ENCODE data around the gene CIPC.
A peak's percentile ranks its signal among the peaks of the same experiment; 100 is the strongest.

Gene CIPC

GRCh38 chr14:77104393-77104792, 6.3 kb downstream of the CIPC start:
- no peak for DNase-seq

GRCh38 chr14:77105145-77105939, 7.3 kb downstream of the CIPC start:
- DNase-seq, result no peak

- no peak for DNase-seq
Measured at GRCh38 chr14:77106666-77107065, 8.6 kb downstream of the CIPC start.

- no peak for DNase-seq
Measured at GRCh38 chr14:77107228-77107627, 9.2 kb downstream of the CIPC start.

- DNase-seq, result no peak
Measured at GRCh38 chr14:77108753-77109152, 10.7 kb downstream of the CIPC start.

GRCh38 chr14:77109656-77110055, 11.6 kb downstream of the CIPC start:
- no peak for DNase-seq

GRCh38 chr14:77110286-77110685, 12.2 kb downstream of the CIPC start:
- DNase-seq, result no peak

GRCh38 chr14:77111021-77111420, 13.0 kb downstream of the CIPC start:
- DNase-seq, result no peak

- no peak for DNase-seq
Measured at GRCh38 chr14:77113644-77114043, 15.6 kb downstream of the CIPC start.

GRCh38 chr14:77114609-77115008, 16.6 kb downstream of the CIPC start:
- DNase-seq, result no peak

GRCh38 chr14:77116172-77116817, 18.2 kb downstream of the CIPC start:
- no peak for DNase-seq

GRCh38 chr14:77119851-77120250, 21.8 kb downstream of the CIPC start:
- DNase-seq, result no peak

- DNase-seq, result peak; percentile 60
Measured at GRCh38 chr14:77120771-77121743, 23.0 kb downstream of the CIPC start.

GRCh38 chr14:77122526-77123125, 24.6 kb downstream of the CIPC start:
- DNase-seq, result no peak

GRCh38 chr14:77123381-77124325, 25.6 kb downstream of the CIPC start:
- DNase-seq, result no peak

GRCh38 chr14:77124345-77125280, 26.6 kb downstream of the CIPC start:
- DNase-seq, result peak; percentile 53

- DNase-seq, result no peak
Measured at GRCh38 chr14:77125281-77125801, 27.3 kb downstream of the CIPC start.

GRCh38 chr14:77125823-77126325, 27.8 kb downstream of the CIPC start:
- DNase-seq, result no peak

GRCh38 chr14:77126461-77126990, 28.5 kb downstream of the CIPC start:
- no peak for DNase-seq

- DNase-seq, result no peak
Measured at GRCh38 chr14:77128414-77128891, 30.4 kb downstream of the CIPC start.

Data from activated CD4-positive, alpha-beta T cell treated with anti-CD3 and anti-CD28 coated beads, Interleukin-10, Interleukin-2, amounts not matched to agents 100 ng/mL and 50 ng/mL, durations not matched to agents 16 hours and 8 hours (primary cell).